Measurements from ENCODE around the gene BATF2.

DNA sequence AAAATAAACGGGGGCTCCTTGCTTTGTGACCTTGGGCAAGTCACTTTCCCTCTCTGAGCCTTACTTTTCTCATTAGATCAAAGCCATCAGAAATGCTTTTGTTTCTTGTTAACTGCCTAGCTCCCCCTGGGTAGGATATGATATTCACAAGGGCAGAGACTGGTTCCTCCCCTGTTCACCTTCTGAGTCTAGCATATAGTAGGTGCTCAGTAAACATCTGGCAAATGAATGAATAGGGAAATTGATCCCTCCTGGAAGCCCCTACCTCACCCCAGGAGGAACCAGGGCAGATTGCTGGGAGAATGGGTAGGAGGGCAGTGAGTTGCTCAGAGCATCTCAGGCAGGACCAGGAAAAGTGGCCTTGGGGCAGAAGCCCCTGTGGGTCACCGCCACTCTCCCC is 37.7 kb upstream of the BATF2 start:
- TF ChIP-seq, protein P1, sequence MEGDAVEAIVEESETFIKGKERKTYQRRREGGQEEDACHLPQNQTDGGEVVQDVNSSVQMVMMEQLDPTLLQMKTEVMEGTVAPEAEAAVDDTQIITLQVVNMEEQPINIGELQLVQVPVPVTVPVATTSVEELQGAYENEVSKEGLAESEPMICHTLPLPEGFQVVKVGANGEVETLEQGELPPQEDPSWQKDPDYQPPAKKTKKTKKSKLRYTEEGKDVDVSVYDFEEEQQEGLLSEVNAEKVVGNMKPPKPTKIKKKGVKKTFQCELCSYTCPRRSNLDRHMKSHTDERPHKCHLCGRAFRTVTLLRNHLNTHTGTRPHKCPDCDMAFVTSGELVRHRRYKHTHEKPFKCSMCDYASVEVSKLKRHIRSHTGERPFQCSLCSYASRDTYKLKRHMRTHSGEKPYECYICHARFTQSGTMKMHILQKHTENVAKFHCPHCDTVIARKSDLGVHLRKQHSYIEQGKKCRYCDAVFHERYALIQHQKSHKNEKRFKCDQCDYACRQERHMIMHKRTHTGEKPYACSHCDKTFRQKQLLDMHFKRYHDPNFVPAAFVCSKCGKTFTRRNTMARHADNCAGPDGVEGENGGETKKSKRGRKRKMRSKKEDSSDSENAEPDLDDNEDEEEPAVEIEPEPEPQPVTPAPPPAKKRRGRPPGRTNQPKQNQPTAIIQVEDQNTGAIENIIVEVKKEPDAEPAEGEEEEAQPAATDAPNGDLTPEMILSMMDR (conservative IDR thresholded peaks at IDR 0.05), result no peak
- TF ChIP-seq ZFX (IDR thresholded peaks at IDR 0.05), result no peak
